Breast epithelium (tissue), 4 donors: ENCODE measurements around the gene COPE. TPM values are rescaled to one million over a fixed set of nuclear protein-coding genes. Genes with fewer than 3 reads are reported as not detected.

Experiments
- DNase-seq, 2 donors: peaks; one replicate each; pipeline ENCODE4 v3.0.0-alpha.2; 2019; ENCODE audit warnings: low spot score in 2 of 2
- H3K27ac ChIP-seq, 2 donors: fragments of 200-600 bp; sonication (generic) in 1 of 2; one replicate each; pipeline ENCODE4 v1.5.1; 2016 to 2019; ENCODE audit warnings: mild to moderate bottlenecking in 1 of 2
- H3K27me3 ChIP-seq, 2 donors: fragments of 200-600 bp; sonication (generic) in 1 of 2; one replicate each; pipeline versions ENCODE4 v1.5.1 to v1.6.0; 2017 to 2019; ENCODE audit warnings: control low read depth in 1 of 2, mild to moderate bottlenecking in 1 of 2
- H3K36me3 ChIP-seq: fragments of 200-600 bp; one replicate; pipeline ENCODE4 v1.5.1; 2019
- H3K4me1 ChIP-seq, 2 donors: fragments of 200-600 bp; sonication (generic); one replicate each; pipeline ENCODE4 v1.5.1; 2016 to 2019; ENCODE audit warnings: control low read depth in 1 of 2
- H3K4me3 ChIP-seq, 3 donors: fragments of 200-600 bp; sonication (generic); 1 replicate in 2 of 3; 2 replicates in 1 of 3; pipeline ENCODE4 v1.5.1; 2016 to 2019; ENCODE audit warnings: mild to moderate bottlenecking in 3 of 3, moderate library complexity in 2 of 3
- H3K9me3 ChIP-seq, 2 donors: fragments of 200-600 bp; sonication (generic) in 1 of 2; one replicate each; pipeline ENCODE4 v1.5.1; 2016 to 2019; ENCODE audit warnings: control low read depth in 1 of 2
- CTCF ChIP-seq, 3 donors: fragments of 450-650 bp; IDR thresholded peaks; one replicate each; pipeline ENCODE4 v1.5.1; 2016 to 2017; ENCODE audit warnings: antibody characterized with exemption in 3 of 3, mild to moderate bottlenecking in 3 of 3, moderate library complexity in 3 of 3
- POLR2A ChIP-seq: fragments of 450-650 bp; IDR thresholded peaks from one replicate; pipeline ENCODE4 v1.6.1; 2016; ENCODE audit warnings: antibody characterized with exemption, mild to moderate bottlenecking, moderate library complexity
- POLR2AphosphoS5 ChIP-seq, 3 donors: sonication (generic); formaldehyde crosslinking; IDR thresholded peaks; one replicate each; pipeline ENCODE4 v1.6.1; 2017; ENCODE audit warnings: antibody characterized with exemption in 3 of 3
- intact Hi-C: fragments of 100-400 bp; cut with DNase I; formaldehyde crosslinking; loops from one replicate; pipeline ENCODE4 v1.15.1; 2023; ENCODE audit warnings: low total_unique reads
- total RNA-seq, 3 donors: library from RNA; depleted of rRNA; stranded (reverse); fragments of >200 nt; gene quantifications; one replicate each; pipeline ENCODE4 v1.1.0, GENCODE V29; 2016

COPE gene
- total RNA-seq, 3 donors from 2014 or later: 144 to 204 (median 190) TPM

GRCh38 chr19:18949858-18950257, 30.7 kb upstream of the COPE start:
- H3K9me3 ChIP-seq: no peaks in the 10 kb centered on the region
- H3K4me1 ChIP-seq: no peaks in the 10 kb centered on the region
- H3K27ac ChIP-seq: no peak overlapping the region
- no peaks in the 10 kb centered on the region for H3K36me3 ChIP-seq
- H3K27me3 ChIP-seq: no peaks in the 10 kb centered on the region
- H3K4me3 ChIP-seq: no peak overlapping the region
- no peak for TF ChIP-seq POLR2A
- TF ChIP-seq CTCF (IDR thresholded peaks at IDR 0.05): no peak
- no peak for TF ChIP-seq POLR2AphosphoS5 (IDR thresholded peaks at IDR 0.05)
- intact Hi-C loops: no loop called here
- no peak for DNase-seq

- no peaks in the 10 kb centered on the region for H3K4me1 ChIP-seq
- intact Hi-C loops: no loop called here
- H3K9me3 ChIP-seq: no peaks in the 10 kb centered on the region
- no peak for DNase-seq
- no peak overlapping the region for H3K27ac ChIP-seq
- H3K36me3 ChIP-seq: no peaks in the 10 kb centered on the region
- H3K4me3 ChIP-seq: no peak overlapping the region
- TF ChIP-seq POLR2AphosphoS5 (IDR thresholded peaks at IDR 0.05) (no peak), CTCF (IDR thresholded peaks at IDR 0.05) (no peak), POLR2A (no peak)
- H3K27me3 ChIP-seq: no peaks in the 10 kb centered on the region
Measured at GRCh38 chr19:18948976-18949356, 29.8 kb upstream of the COPE start.

- no peak overlapping the region for H3K4me3 ChIP-seq
- TF ChIP-seq POLR2A: no peak
- intact Hi-C loops: no loop called here
- H3K9me3 ChIP-seq: no peaks in the 10 kb centered on the region
- no peaks in the 10 kb centered on the region for H3K36me3 ChIP-seq
- no peak overlapping the region for H3K27ac ChIP-seq
- DNase-seq: no peak
- no peaks in the 10 kb centered on the region for H3K27me3 ChIP-seq
- no peaks in the 10 kb centered on the region for H3K4me1 ChIP-seq
Measured at GRCh38 chr19:18948075-18948975, 29.1 kb upstream of the COPE start.

- Histone ChIP-seq H3K36me3 (no peaks in the 10 kb centered on the region), H3K9me3 (no peaks in the 10 kb centered on the region), H3K27me3 (no peaks in the 10 kb centered on the region), H3K27ac (no peak overlapping the region), H3K4me1 (no peaks in the 10 kb centered on the region), H3K4me3 (no peak overlapping the region)
- TF ChIP-seq POLR2AphosphoS5 (IDR thresholded peaks at IDR 0.05): no peak
- no peak for DNase-seq
- intact Hi-C loops: no loop called here
Measured at GRCh38 chr19:18946918-18947317, 27.7 kb upstream of the COPE start.

- no peaks in the 10 kb centered on the region for H3K9me3 ChIP-seq
- no peak for TF ChIP-seq CTCF (IDR thresholded peaks at IDR 0.05)
- no peak overlapping the region for H3K4me3 ChIP-seq
- H3K4me1 ChIP-seq: no peaks in the 10 kb centered on the region
- intact Hi-C loops: no loop called here
- H3K27ac ChIP-seq: no peak overlapping the region
- no peaks in the 10 kb centered on the region for H3K27me3 ChIP-seq
- DNase-seq: no peak
- no peaks in the 10 kb centered on the region for H3K36me3 ChIP-seq
Measured at GRCh38 chr19:18946335-18946734, 27.1 kb upstream of the COPE start.

GRCh38 chr19:18945297-18945696, 26.1 kb upstream of the COPE start:
- intact Hi-C loops: no loop called here

More at GRCh38 chr19:18945297-18945696, 26.1 kb upstream of the COPE start:
- Histone ChIP-seq H3K4me1 (no peaks in the 10 kb centered on the region), H3K4me3 (no peak overlapping the region), H3K36me3 (no peaks in the 10 kb centered on the region), H3K27me3 (no peaks in the 10 kb centered on the region), H3K9me3 (no peaks in the 10 kb centered on the region), H3K27ac (no peak overlapping the region)
- no peak for DNase-seq
- TF ChIP-seq CTCF (IDR thresholded peaks at IDR 0.05) (no peak), POLR2A (no peak), POLR2AphosphoS5 (IDR thresholded peaks at IDR 0.05) (no peak)
